H1 (cell line): Measurements from ENCODE around the gene NR3C2. TPM values are rescaled to one million over a fixed set of nuclear protein-coding genes. Genes with fewer than 3 reads are reported as not detected.

Experiments
- CTCF ChIA-PET: fragments of 300-600 bp; sonication (Branson Sonifier 250); formaldehyde crosslinking; loops from one replicate; lab custom pipeline; 2021; ENCODE audit not compliant: partially characterized antibody; lab: Charles Lee
- POLR2A ChIA-PET: fragments of 300-600 bp; sonication (Branson Sonifier 250); formaldehyde crosslinking; loops from one replicate; lab custom pipeline; 2021; ENCODE audit warnings: inconsistent platforms; ENCODE audit not compliant: partially characterized antibody; lab: Charles Lee
- DNase-seq, 2 experiments: peaks; one replicate each; pipeline versions ENCODE4 v3.0.0 to v3.0.0-alpha.2; 2010 to 2022; ENCODE audit warnings: low spot score in 2 of 2, low read depth in 1 of 2, mixed read lengths in 1 of 2
- FAIRE-seq: peaks from 2 replicates; lab custom pipeline; 2011; peaks lifted over from hg19 to GRCh38; lab: Jason Lieb, UNC
- H2AFZ ChIP-seq: 2 replicates; pipeline ENCODE4 v1.8.1; 2012; ENCODE audit warnings: low read length, inconsistent platforms
- H2AK5ac ChIP-seq: 2 replicates; pipeline ENCODE4 v1.6.1; 2013; ENCODE audit warnings: low read depth, low read length
- H2BK120ac ChIP-seq: replicated peaks from 2 replicates; pipeline ENCODE3; 2013; ENCODE audit warnings: low read depth, low read length, inconsistent platforms
- H2BK12ac ChIP-seq: 2 replicates; pipeline ENCODE4 v1.6.1; 2013; ENCODE audit warnings: low read depth, low read length
- H2BK15ac ChIP-seq: 2 replicates; pipeline ENCODE4 v1.6.1; 2013; ENCODE audit warnings: low read length
- H2BK20ac ChIP-seq: 2 replicates; pipeline ENCODE4 v1.6.1; 2013; ENCODE audit warnings: low read length
- H2BK5ac ChIP-seq: 2 replicates; pipeline ENCODE4 v1.6.1; 2013; ENCODE audit warnings: low read depth, low read length
- H3K14ac ChIP-seq: 2 replicates; pipeline ENCODE4 v1.6.1; 2013; ENCODE audit warnings: inconsistent platforms; ENCODE audit not compliant: insufficient read length
- H3K18ac ChIP-seq: 2 replicates; pipeline ENCODE4 v1.6.1; 2013; ENCODE audit warnings: low read length; ENCODE audit errors: extremely low read depth
- H3K23ac ChIP-seq: 2 replicates; pipeline ENCODE4 v1.6.1; 2013; ENCODE audit warnings: inconsistent platforms; ENCODE audit not compliant: insufficient read length
- H3K23me2 ChIP-seq: 2 replicates; pipeline ENCODE4 v1.6.1; 2013; ENCODE audit warnings: low read depth, low read length
- H3K27ac ChIP-seq: 2 replicates; pipeline ENCODE4 v1.6.1; 2011; ENCODE audit warnings: low read depth, low read length, inconsistent platforms
- H3K27me3 ChIP-seq, 4 experiments: replicated peaks in 1 of 4; 1 replicate in 1 of 4; 2 replicates in 3 of 4; pipeline versions ENCODE4 v1.6.1 to v1.8.1; 2011 to 2013; ENCODE audit warnings: low read length in 3 of 4, mild to moderate bottlenecking in 3 of 4, inconsistent platforms in 2 of 4, mixed read lengths in 2 of 4, moderate library complexity in 1 of 4; ENCODE audit not compliant: control insufficient read depth in 3 of 4, insufficient read depth in 3 of 4; ENCODE audit errors: extremely low read depth in 1 of 4
- H3K36me3 ChIP-seq, 4 experiments: 2 replicates each; pipeline versions ENCODE4 v1.6.1 to v1.8.1; 2011 to 2013; ENCODE audit warnings: mild to moderate bottlenecking in 4 of 4, low read length in 3 of 4, moderate library complexity in 2 of 4, control low read depth in 1 of 4, inconsistent platforms in 1 of 4; ENCODE audit not compliant: insufficient read depth in 4 of 4, control insufficient read depth in 2 of 4
- H3K4ac ChIP-seq: replicated peaks from 2 replicates; pipeline ENCODE3; 2013; ENCODE audit warnings: low read length, low read depth, mixed read lengths, inconsistent platforms; ENCODE audit not compliant: insufficient read length
- H3K4me1 ChIP-seq, 4 experiments: replicated peaks in 1 of 4; 1 replicate in 1 of 4; 2 replicates in 3 of 4; pipeline versions ENCODE4 v1.6.1 to v1.8.1; 2011 to 2013; ENCODE audit warnings: low read length in 3 of 4, inconsistent platforms in 2 of 4, mixed read lengths in 1 of 4; ENCODE audit not compliant: insufficient read depth in 4 of 4, control insufficient read depth in 3 of 4
- H3K4me2 ChIP-seq, 2 experiments: 2 replicates each; pipeline versions ENCODE4 v1.6.1 to v1.8.1; 2011 to 2013; ENCODE audit warnings: low read depth in 2 of 2, low read length in 2 of 2, control low read depth in 1 of 2, inconsistent platforms in 1 of 2, mild to moderate bottlenecking in 1 of 2; ENCODE audit not compliant: insufficient read depth in 1 of 2
- H3K4me3 ChIP-seq, 4 experiments: fragments of 200-600, 300-600 bp in 1 of 4; sonication (generic), shearing (Covaris generic), sonication (Bioruptor Twin) in 1 of 4; 2 replicates each; pipeline versions ENCODE4 v1.5.1 to v1.8.1; 2011 to 2016; ENCODE audit warnings: low read length in 4 of 4, low read depth in 3 of 4, control low read depth in 2 of 4, inconsistent platforms in 2 of 4, mild to moderate bottlenecking in 2 of 4, mixed read lengths in 1 of 4, moderate library complexity in 1 of 4; ENCODE audit not compliant: insufficient read depth in 2 of 4; ENCODE audit errors: extremely low read depth in 1 of 4
- H3K56ac ChIP-seq: replicated peaks from 2 replicates; pipeline ENCODE3; 2013; ENCODE audit warnings: low read depth, mild to moderate bottlenecking, mixed read lengths, low read length, inconsistent platforms; ENCODE audit not compliant: insufficient read length
- H3K79me1 ChIP-seq: 2 replicates; pipeline ENCODE4 v1.6.1; 2013; ENCODE audit warnings: low read depth, low read length, control low read depth
- H3K79me2 ChIP-seq, 2 experiments: 2 replicates each; pipeline versions ENCODE4 v1.6.1 to v1.8.1; 2012 to 2013; ENCODE audit warnings: low read length in 2 of 2, mild to moderate bottlenecking in 2 of 2, inconsistent platforms in 1 of 2; ENCODE audit not compliant: insufficient read depth in 2 of 2, control insufficient read depth in 1 of 2
- H3K9ac ChIP-seq, 4 experiments: replicated peaks in 1 of 4; 1 replicate in 1 of 4; 2 replicates in 3 of 4; pipeline versions ENCODE4 v1.6.1 to v1.8.1; 2011 to 2013; ENCODE audit warnings: low read depth in 3 of 4, low read length in 3 of 4, control low read depth in 2 of 4, mild to moderate bottlenecking in 2 of 4, moderate library complexity in 2 of 4, inconsistent platforms in 1 of 4; ENCODE audit errors: extremely low read depth in 1 of 4
- H3K9me3 ChIP-seq, 2 experiments: 2 replicates each; pipeline versions ENCODE4 v1.6.1 to v1.8.1; 2012 to 2013; ENCODE audit warnings: mild to moderate bottlenecking in 2 of 2, moderate library complexity in 2 of 2, control low read depth in 1 of 2, inconsistent platforms in 1 of 2, low read depth in 1 of 2, low read length in 1 of 2, mixed read lengths in 1 of 2; ENCODE audit not compliant: insufficient read depth in 2 of 2
- H4K20me1 ChIP-seq, 2 experiments: replicated peaks in 1 of 2; 2 replicates each; pipeline versions ENCODE3 to v1.8.1; 2011 to 2013; ENCODE audit warnings: inconsistent platforms in 2 of 2, low read length in 2 of 2, mild to moderate bottlenecking in 1 of 2; ENCODE audit not compliant: insufficient read depth in 2 of 2, control insufficient read depth in 1 of 2
- H4K5ac ChIP-seq: 2 replicates; pipeline ENCODE4 v1.6.1; 2013; ENCODE audit warnings: low read length, low read depth, mixed read lengths, inconsistent platforms; ENCODE audit not compliant: insufficient read length
- H4K8ac ChIP-seq: 2 replicates; pipeline ENCODE4 v1.8.0; 2013; ENCODE audit warnings: mild to moderate bottlenecking, moderate library complexity, low read length, inconsistent platforms; ENCODE audit not compliant: insufficient read depth; ENCODE audit errors: extremely low read depth
- H4K91ac ChIP-seq: replicated peaks from 2 replicates; pipeline ENCODE3; 2013; ENCODE audit warnings: low read length, mixed read lengths, inconsistent platforms; ENCODE audit not compliant: insufficient read length
- WGBS, 2 experiments: shearing (Covaris generic) in 1 of 2; methylation state at CpG; one replicate each; pipeline versions ENCODE4 v1.1.6 to v1.1.7; 2013 to 2015; ENCODE audit warnings: low lambda C conversion rate in 2 of 2, mixed read lengths in 2 of 2, inconsistent platforms in 1 of 2, low coverage in 1 of 2, missing lambda C conversion rate in 1 of 2; ENCODE audit not compliant: insufficient replicate concordance in 2 of 2, insufficient coverage in 1 of 2, insufficient read length in 1 of 2; ENCODE audit errors: extremely low coverage in 1 of 2, missing lambda C conversion rate in 1 of 2; 5-methylcytosine and 5-hydroxymethylcytosine counted together
- polyA plus RNA-seq, 7 experiments: library from polyadenylated mRNA; depleted of rRNA in 3 of 7; stranded (reverse) in 5 of 7; unstranded in 2 of 7; fragments of >200 nt in 5 of 7; fragments of 200-250 nt in 2 of 7; gene quantifications; 1 replicate in 5 of 7; 2 replicates in 1 of 7; 4 replicates in 1 of 7; pipeline versions ENCODE4 v1.2.1 to v1.2.3, GENCODE V29; 2011 to 2013; ENCODE audit warnings: missing spikeins in 2 of 7, mixed read lengths in 2 of 7
- total RNA-seq: library from RNA; stranded (reverse); fragmentation: NEBNext Ultra II Directional; extraction: Animal tissue kit (Norgen Biotek cat#: 25700); gene quantifications from 2 replicates; pipeline ENCODE4 v1.2.1, GENCODE V29; 2021
- TF ChIP-seq, protein P1 (sequence below): fragments of 300-600 bp; sonication (generic); IDR thresholded peaks from 2 replicates; pipeline ENCODE4 v1.7.1; 2012; ENCODE audit warnings: low read length, moderate library complexity, mild to moderate bottlenecking, inconsistent platforms; ENCODE audit not compliant: insufficient replicate concordance

Gene NR3C2
- total and polyA plus RNA-seq, 2 of the 8 experiments (the other 6 are each of a cell fraction or from before 2014, with no cell fraction given): 0.80 to 3.9 TPM

DNA sequence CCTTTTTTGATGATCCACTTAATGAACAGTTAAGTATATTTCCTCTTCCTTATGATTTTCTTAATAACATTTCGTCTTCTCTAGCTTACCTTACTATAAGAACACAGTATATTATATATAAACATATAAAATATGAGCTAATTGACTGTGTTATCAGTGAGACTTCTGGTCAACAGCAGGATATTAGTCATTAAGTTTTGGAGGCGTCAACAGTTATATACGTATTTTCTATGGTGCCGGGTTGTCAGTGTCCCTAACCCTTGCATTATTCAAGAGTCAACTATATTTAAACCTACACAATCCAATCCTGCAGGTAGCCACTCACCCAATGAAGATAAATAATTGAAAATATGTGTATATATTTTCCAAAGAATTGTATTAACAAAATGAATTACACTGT, 88.0 kb downstream of the NR3C2 start:
- POLR2A ChIA-PET: no interaction called here
- TF ChIP-seq, protein P1, sequence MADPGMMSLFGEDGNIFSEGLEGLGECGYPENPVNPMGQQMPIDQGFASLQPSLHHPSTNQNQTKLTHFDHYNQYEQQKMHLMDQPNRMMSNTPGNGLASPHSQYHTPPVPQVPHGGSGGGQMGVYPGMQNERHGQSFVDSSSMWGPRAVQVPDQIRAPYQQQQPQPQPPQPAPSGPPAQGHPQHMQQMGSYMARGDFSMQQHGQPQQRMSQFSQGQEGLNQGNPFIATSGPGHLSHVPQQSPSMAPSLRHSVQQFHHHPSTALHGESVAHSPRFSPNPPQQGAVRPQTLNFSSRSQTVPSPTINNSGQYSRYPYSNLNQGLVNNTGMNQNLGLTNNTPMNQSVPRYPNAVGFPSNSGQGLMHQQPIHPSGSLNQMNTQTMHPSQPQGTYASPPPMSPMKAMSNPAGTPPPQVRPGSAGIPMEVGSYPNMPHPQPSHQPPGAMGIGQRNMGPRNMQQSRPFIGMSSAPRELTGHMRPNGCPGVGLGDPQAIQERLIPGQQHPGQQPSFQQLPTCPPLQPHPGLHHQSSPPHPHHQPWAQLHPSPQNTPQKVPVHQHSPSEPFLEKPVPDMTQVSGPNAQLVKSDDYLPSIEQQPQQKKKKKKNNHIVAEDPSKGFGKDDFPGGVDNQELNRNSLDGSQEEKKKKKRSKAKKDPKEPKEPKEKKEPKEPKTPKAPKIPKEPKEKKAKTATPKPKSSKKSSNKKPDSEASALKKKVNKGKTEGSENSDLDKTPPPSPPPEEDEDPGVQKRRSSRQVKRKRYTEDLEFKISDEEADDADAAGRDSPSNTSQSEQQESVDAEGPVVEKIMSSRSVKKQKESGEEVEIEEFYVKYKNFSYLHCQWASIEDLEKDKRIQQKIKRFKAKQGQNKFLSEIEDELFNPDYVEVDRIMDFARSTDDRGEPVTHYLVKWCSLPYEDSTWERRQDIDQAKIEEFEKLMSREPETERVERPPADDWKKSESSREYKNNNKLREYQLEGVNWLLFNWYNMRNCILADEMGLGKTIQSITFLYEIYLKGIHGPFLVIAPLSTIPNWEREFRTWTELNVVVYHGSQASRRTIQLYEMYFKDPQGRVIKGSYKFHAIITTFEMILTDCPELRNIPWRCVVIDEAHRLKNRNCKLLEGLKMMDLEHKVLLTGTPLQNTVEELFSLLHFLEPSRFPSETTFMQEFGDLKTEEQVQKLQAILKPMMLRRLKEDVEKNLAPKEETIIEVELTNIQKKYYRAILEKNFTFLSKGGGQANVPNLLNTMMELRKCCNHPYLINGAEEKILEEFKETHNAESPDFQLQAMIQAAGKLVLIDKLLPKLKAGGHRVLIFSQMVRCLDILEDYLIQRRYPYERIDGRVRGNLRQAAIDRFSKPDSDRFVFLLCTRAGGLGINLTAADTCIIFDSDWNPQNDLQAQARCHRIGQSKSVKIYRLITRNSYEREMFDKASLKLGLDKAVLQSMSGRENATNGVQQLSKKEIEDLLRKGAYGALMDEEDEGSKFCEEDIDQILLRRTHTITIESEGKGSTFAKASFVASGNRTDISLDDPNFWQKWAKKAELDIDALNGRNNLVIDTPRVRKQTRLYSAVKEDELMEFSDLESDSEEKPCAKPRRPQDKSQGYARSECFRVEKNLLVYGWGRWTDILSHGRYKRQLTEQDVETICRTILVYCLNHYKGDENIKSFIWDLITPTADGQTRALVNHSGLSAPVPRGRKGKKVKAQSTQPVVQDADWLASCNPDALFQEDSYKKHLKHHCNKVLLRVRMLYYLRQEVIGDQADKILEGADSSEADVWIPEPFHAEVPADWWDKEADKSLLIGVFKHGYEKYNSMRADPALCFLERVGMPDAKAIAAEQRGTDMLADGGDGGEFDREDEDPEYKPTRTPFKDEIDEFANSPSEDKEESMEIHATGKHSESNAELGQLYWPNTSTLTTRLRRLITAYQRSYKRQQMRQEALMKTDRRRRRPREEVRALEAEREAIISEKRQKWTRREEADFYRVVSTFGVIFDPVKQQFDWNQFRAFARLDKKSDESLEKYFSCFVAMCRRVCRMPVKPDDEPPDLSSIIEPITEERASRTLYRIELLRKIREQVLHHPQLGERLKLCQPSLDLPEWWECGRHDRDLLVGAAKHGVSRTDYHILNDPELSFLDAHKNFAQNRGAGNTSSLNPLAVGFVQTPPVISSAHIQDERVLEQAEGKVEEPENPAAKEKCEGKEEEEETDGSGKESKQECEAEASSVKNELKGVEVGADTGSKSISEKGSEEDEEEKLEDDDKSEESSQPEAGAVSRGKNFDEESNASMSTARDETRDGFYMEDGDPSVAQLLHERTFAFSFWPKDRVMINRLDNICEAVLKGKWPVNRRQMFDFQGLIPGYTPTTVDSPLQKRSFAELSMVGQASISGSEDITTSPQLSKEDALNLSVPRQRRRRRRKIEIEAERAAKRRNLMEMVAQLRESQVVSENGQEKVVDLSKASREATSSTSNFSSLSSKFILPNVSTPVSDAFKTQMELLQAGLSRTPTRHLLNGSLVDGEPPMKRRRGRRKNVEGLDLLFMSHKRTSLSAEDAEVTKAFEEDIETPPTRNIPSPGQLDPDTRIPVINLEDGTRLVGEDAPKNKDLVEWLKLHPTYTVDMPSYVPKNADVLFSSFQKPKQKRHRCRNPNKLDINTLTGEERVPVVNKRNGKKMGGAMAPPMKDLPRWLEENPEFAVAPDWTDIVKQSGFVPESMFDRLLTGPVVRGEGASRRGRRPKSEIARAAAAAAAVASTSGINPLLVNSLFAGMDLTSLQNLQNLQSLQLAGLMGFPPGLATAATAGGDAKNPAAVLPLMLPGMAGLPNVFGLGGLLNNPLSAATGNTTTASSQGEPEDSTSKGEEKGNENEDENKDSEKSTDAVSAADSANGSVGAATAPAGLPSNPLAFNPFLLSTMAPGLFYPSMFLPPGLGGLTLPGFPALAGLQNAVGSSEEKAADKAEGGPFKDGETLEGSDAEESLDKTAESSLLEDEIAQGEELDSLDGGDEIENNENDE: no peak

More for the DNA sequence above, 88.0 kb downstream of the NR3C2 start:
- H3K18ac ChIP-seq: no peak overlapping the region
- H2BK12ac ChIP-seq: no peak overlapping the region
- H2BK20ac ChIP-seq: no peak overlapping the region
- H3K23ac ChIP-seq: no peak overlapping the region
- H2BK15ac ChIP-seq: no peak overlapping the region
- FAIRE-seq (no peak), DNase-seq (no peak)
- H4K5ac ChIP-seq: no peak overlapping the region
- no peaks in the 10 kb centered on the region for H3K9me3 ChIP-seq
- 87% methylated on average over 4 of the region's 4 CpGs; no CpG with 5 or more reads in 1 of the 2 experiments for WGBS, 2 experiments
- no peak overlapping the region for H3K4me3 ChIP-seq
- no peak overlapping the region for H3K56ac ChIP-seq
- H3K79me1 ChIP-seq: no peaks in the 10 kb centered on the region
- no peak overlapping the region for H2AK5ac ChIP-seq
- H3K27ac ChIP-seq: no peak overlapping the region
- CTCF ChIA-PET: no interaction called here
- no peaks in the 10 kb centered on the region for H4K20me1 ChIP-seq
- no peak overlapping the region for H2AFZ ChIP-seq
- no peak overlapping the region for H4K8ac ChIP-seq
- H3K23me2 ChIP-seq: no peaks in the 10 kb centered on the region
- H3K4me1 ChIP-seq: no peaks in the 10 kb centered on the region
- H3K4ac ChIP-seq: no peak overlapping the region
- H3K14ac ChIP-seq: no peak overlapping the region
- no peak overlapping the region for H2BK120ac ChIP-seq
- H3K4me2 ChIP-seq: no peak overlapping the region
- no peak overlapping the region for H4K91ac ChIP-seq
- no peak overlapping the region for H3K9ac ChIP-seq
- no peaks in the 10 kb centered on the region for H3K79me2 ChIP-seq
- no peaks in the 10 kb centered on the region for H3K27me3 ChIP-seq
- H3K36me3 ChIP-seq: no peaks in the 10 kb centered on the region
- no peak overlapping the region for H2BK5ac ChIP-seq
